PC-9 (cell line): ENCODE data around the gene CTR9. TPM values are rescaled to one million over a fixed set of nuclear protein-coding genes. Genes with fewer than 3 reads are reported as not detected.

Source experiments
- BruUV-seq: library from RNA; stranded (reverse); fragments of 400-500 nt; replicated peaks from 2 replicates; lab custom pipeline; 2021; lab: Mats Ljungman, UMichigan
- CTCF ChIA-PET: fragments of 300-600 bp; sonication (Branson Sonifier 250); formaldehyde crosslinking; loops from one replicate; lab custom pipeline; 2022; ENCODE audit warnings: antibody characterized with exemption; lab: Charles Lee
- POLR2A ChIA-PET: fragments of 300-600 bp; sonication (Branson Sonifier 250); formaldehyde crosslinking; loops from one replicate; lab custom pipeline; 2022; ENCODE audit warnings: antibody characterized with exemption; ENCODE audit not compliant: unreplicated experiment; lab: Charles Lee
- DNase-seq, 2 experiments: peaks; one replicate each; pipeline versions ENCODE4 v3.0.0 to v3.0.0-alpha.2; 2015 to 2022; ENCODE audit warnings: mixed read lengths in 1 of 2
- H2AFZ ChIP-seq: fragments of 200-600 bp; sonication (generic); 2 replicates; pipeline ENCODE4 v1.8.1; 2017; ENCODE audit warnings: antibody characterized with exemption
- H3F3A ChIP-seq: fragments of 200-600 bp; sonication (generic); 2 replicates; pipeline ENCODE4 v1.8.1; 2017; ENCODE audit warnings: antibody characterized with exemption, mild to moderate bottlenecking, low read depth; ENCODE audit not compliant: insufficient read depth
- H3K27ac ChIP-seq: fragments of 200-600 bp; sonication (generic); 2 replicates; pipeline ENCODE4 v1.6.1; 2016; ENCODE audit warnings: mixed run types
- H3K27me3 ChIP-seq: fragments of 200-600 bp; sonication (generic); 2 replicates; pipeline ENCODE4 v1.6.1; 2016; ENCODE audit warnings: low read depth, mixed run types; ENCODE audit not compliant: insufficient read depth
- H3K36me3 ChIP-seq: fragments of 200-600 bp; sonication (generic); 2 replicates; pipeline ENCODE4 v1.6.1; 2016; ENCODE audit warnings: low read depth, mixed run types
- H3K4me1 ChIP-seq: fragments of 200-600 bp; sonication (generic); replicated peaks from 2 replicates; pipeline ENCODE4 v1.6.1; 2016; ENCODE audit warnings: mixed run types; ENCODE audit not compliant: insufficient read depth
- H3K4me2 ChIP-seq: fragments of 200-600 bp; sonication (generic); 2 replicates; pipeline ENCODE4 v1.6.1; 2017; ENCODE audit warnings: mixed run types
- H3K4me3 ChIP-seq: fragments of 200-600 bp; sonication (generic); 2 replicates; pipeline ENCODE4 v1.6.1; 2016; ENCODE audit warnings: mixed run types
- H3K79me2 ChIP-seq: fragments of 200-600 bp; sonication (generic); 2 replicates; pipeline ENCODE4 v1.6.1; 2017; ENCODE audit warnings: low read depth, mixed run types
- H3K9me2 ChIP-seq: fragments of 200-600 bp; sonication (generic); 2 replicates; pipeline ENCODE4 v1.8.1; 2017; ENCODE audit warnings: mild to moderate bottlenecking; ENCODE audit not compliant: insufficient read depth
- H3K9me3 ChIP-seq: fragments of 200-600 bp; sonication (generic); 2 replicates; pipeline ENCODE4 v1.8.1; 2016; ENCODE audit warnings: low read depth; ENCODE audit not compliant: insufficient read depth
- H4K20me1 ChIP-seq: fragments of 200-600 bp; sonication (generic); 2 replicates; pipeline ENCODE4 v1.8.1; 2017; ENCODE audit not compliant: insufficient read depth
- CTCF ChIP-seq: fragments of 200-600 bp; sonication (generic); conservative IDR thresholded peaks from 2 replicates; pipeline ENCODE4 v1.6.1; 2017; ENCODE audit warnings: mixed run types, antibody characterized with exemption, mild to moderate bottlenecking, moderate library complexity
- EZH2 ChIP-seq: fragments of 200-600 bp; sonication (generic); IDR thresholded peaks from 2 replicates; pipeline ENCODE4 v1.8.0; 2017; ENCODE audit warnings: antibody characterized with exemption, low read depth
- intact Hi-C: fragments of 100-400 bp; cut with micrococcal nuclease; formaldehyde crosslinking; loops from one replicate; pipeline ENCODE4 v1.10.0; 2022; ENCODE audit not compliant: unreplicated experiment
- total RNA-seq: library from RNA; stranded (reverse); gene quantifications from 2 replicates; pipeline ENCODE4 v1.2.3, GENCODE V29; 2021

CTR9 gene
- total RNA-seq, 1 experiment from 2014 or later = 19.7 TPM

DNA sequence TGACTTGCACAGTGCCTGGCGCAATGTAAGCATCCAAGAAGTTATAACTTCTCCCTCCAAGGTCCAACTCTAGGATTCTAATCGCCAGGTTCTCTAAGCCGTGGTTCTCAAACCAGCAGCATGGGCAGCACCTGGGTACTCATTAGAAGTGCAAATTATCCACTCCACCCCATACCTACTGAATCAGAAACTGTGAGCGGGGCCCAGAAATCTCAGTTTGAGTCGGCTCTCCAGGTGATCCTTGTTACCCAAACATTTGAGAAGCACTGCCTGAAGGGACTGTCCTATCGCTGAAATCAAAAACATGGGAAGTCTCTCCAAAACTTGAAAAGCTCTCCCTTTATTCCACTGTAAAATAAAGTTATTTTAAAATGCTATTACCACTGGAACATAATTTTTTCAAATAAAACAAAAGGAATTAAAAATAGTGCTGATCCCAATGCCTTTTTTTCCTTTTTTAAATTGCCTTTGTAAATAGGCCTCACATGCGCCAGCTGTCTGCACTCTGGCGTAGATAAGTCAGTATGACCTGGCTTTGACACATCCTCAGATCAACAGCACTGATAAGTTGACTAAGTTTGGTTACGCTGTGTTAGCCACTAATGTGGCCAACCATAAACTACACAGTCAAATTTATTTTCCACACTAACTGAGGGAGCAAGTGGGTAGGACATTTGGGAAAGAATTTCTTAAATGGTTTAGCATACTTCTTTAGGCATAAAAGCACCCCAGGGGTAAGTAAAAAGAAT, 8.4 kb upstream of the CTR9 start:
- no peaks in the 10 kb centered on the region for H3K36me3 ChIP-seq
- CTCF ChIA-PET = no interaction called here
- no peak overlapping the region for H2AFZ ChIP-seq
- TF ChIP-seq CTCF = no peak
- no peak for TF ChIP-seq EZH2
- BruUV-seq = no TSS peak
- H4K20me1 ChIP-seq = no peaks in the 10 kb centered on the region
- no peaks in the 10 kb centered on the region for H3K9me2 ChIP-seq
- intact Hi-C loops = no loop called here
- no peak overlapping the region for H3K27ac ChIP-seq
- H3K4me3 ChIP-seq = no peak overlapping the region
- H3K27me3 ChIP-seq = no peaks in the 10 kb centered on the region
- H3K4me1 ChIP-seq = peaks cover 14% of the 10 kb centered on the region
- peak; percentile 6 to 62 for DNase-seq
- POLR2A ChIA-PET = no interaction called here
- H3K4me2 ChIP-seq = no peak overlapping the region
- H3K9me3 ChIP-seq = no peaks in the 10 kb centered on the region
- H3K79me2 ChIP-seq = no peaks in the 10 kb centered on the region
- H3F3A ChIP-seq = no peaks in the 10 kb centered on the region

DNA sequence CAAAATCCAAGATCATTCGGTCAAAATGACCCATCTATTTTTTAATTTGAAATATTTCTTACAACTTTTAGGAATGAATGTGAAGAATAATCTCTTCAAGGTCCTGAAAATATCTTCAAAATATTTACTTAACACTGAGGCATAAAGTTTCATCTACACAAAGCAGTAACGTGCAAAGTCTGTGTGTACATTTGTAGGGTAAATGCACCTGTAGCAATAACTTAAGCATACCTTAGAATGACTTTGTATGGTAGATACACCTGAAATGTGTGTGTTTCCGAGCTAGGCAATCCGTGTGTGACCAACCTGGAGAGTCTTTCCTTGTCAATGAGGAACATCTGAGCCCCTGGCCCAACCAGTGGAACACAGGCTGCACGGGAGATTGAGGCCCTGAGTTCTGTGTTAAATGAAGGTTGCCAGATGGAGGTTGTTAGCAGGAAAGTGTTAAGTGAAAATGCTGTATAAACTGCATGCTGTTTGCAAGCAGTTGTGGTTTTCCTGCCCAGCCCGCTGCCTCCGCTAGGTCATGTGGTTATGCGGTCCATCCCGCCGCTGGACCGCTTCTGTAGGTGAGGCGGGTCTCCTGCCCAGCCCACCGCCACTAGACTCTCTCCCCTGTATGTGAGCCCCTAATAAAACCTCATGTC, 7.6 kb upstream of the CTR9 start:
- Histone ChIP-seq H3K4me2 (no peak overlapping the region), H3K27ac (no peak overlapping the region), H3K79me2 (no peaks in the 10 kb centered on the region), H2AFZ (no peak overlapping the region), H4K20me1 (no peaks in the 10 kb centered on the region), H3K9me2 (no peaks in the 10 kb centered on the region), H3K4me3 (no peak overlapping the region), H3K4me1 (peaks cover 22% of the 10 kb centered on the region), H3K27me3 (no peaks in the 10 kb centered on the region), H3F3A (peaks cover 6% of the 10 kb centered on the region; the same call in 1 of the 2 replicates), H3K9me3 (no peaks in the 10 kb centered on the region), H3K36me3 (no peaks in the 10 kb centered on the region)
- ChIA-PET CTCF (no interaction called here), POLR2A (no interaction called here)
- intact Hi-C loops = no loop called here
- TF ChIP-seq EZH2 = no peak
- no TSS peak for BruUV-seq
- no peak for DNase-seq

DNA sequence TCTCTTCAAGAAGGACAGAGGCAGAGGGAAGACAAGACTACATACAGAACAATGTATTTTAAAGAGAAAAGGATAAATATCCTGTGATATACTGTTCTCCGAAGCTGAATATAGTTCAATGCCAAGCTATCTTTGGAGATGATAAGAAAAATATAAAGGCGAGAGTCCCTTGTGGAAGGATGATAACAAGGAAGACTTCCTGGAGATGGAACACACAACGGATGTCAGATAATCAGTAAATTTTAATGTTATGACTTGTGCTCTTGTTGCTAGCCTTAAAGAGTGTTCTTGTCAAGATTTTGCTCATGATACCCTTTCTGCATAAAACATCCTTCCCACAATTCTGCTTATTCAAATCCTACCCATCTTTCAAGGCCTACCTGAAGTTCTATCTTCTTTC, 6.8 kb upstream of the CTR9 start:
- intact Hi-C loops = no loop called here
- Histone ChIP-seq H3K4me1 (peaks cover 22% of the 10 kb centered on the region), H4K20me1 (no peaks in the 10 kb centered on the region), H3K36me3 (no peaks in the 10 kb centered on the region), H3F3A (peaks cover 6% of the 10 kb centered on the region; the same call in 1 of the 2 replicates), H3K4me3 (no peak overlapping the region), H3K9me3 (no peaks in the 10 kb centered on the region), H3K79me2 (no peaks in the 10 kb centered on the region), H2AFZ (no peak overlapping the region), H3K27me3 (no peaks in the 10 kb centered on the region), H3K4me2 (no peak overlapping the region), H3K9me2 (no peaks in the 10 kb centered on the region), H3K27ac (no peak overlapping the region)
- no peak for DNase-seq
- ChIA-PET CTCF (no interaction called here), POLR2A (no interaction called here)
- TF ChIP-seq CTCF (no peak), EZH2 (no peak)
- BruUV-seq = no TSS peak
